Adipocyte (in vitro differentiated cells): ENCODE data around the gene FAM187B.
"Not testable (repeated sequence)": the region's sequence is repeated elsewhere in the genome, so short reads cannot be mapped to it uniquely, and the experiment has no call there.

Experiments used
- DNase-seq: peaks from one replicate; pipeline ENCODE4 v3.0.0-alpha.2; 2015; ENCODE audit warnings: low read depth
- H3K27me3 ChIP-seq: replicated peaks from 2 replicates; pipeline ENCODE4 v1.7.0; 2013; ENCODE audit warnings: mild to moderate bottlenecking, low read length, moderate library complexity; ENCODE audit not compliant: control insufficient read depth, insufficient read depth
- H3K36me3 ChIP-seq: 2 replicates; pipeline ENCODE4 v1.7.0; 2013; ENCODE audit warnings: low read length, mild to moderate bottlenecking, moderate library complexity; ENCODE audit not compliant: control insufficient read depth, insufficient read depth, severe bottlenecking
- H3K4me1 ChIP-seq: 2 replicates; pipeline ENCODE4 v1.7.0; 2013; ENCODE audit warnings: mild to moderate bottlenecking, low read length, moderate library complexity; ENCODE audit not compliant: control insufficient read depth, insufficient read depth
- H3K4me3 ChIP-seq: 2 replicates; pipeline ENCODE4 v1.7.0; 2013; ENCODE audit warnings: mild to moderate bottlenecking, low read length, moderate library complexity
- H3K9ac ChIP-seq: 2 replicates; pipeline ENCODE4 v1.7.0; 2013; ENCODE audit warnings: mild to moderate bottlenecking, low read length, moderate library complexity
- H3K9me3 ChIP-seq: 2 replicates; pipeline ENCODE4 v1.7.0; 2013; ENCODE audit warnings: mild to moderate bottlenecking, low read length, moderate library complexity; ENCODE audit not compliant: control insufficient read depth

Gene FAM187B

DNA sequence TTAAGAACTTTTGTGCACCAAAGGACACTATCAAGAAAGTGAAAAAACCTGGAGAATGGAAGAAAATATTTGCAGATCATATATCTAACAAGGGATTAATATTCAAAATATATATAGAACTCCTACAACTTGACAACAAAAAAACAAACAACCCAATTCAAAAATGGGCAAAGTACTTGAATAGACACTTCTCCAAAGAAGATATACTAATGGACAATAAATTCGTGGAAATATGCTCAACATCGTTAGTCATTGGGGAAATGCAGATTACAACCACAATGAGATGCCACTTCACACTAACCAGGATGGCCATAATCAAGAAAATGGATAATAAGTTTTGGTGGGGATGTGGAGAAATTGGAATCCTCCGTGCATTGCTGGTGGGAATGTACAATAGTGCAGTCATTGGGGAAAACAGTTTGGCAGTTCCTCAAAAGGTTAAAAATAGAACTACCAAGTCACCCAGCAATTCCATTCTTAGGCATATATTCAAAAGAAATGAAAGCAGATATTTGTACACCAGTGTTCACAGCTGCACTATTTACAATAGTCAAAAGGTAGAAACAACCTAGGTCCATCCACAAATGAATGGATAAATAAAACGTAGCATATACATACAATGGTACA, 18.0 kb upstream of the FAM187B start:
- Histone ChIP-seq H3K4me1 (no peaks in the 10 kb centered on the region), H3K36me3 (no peaks in the 10 kb centered on the region), H3K4me3 (no peak overlapping the region), H3K9me3 (peaks cover 31% of the 10 kb centered on the region), H3K9ac (no peak overlapping the region), H3K27me3 (peaks cover 36% of the 10 kb centered on the region)
- no peak for DNase-seq

DNA sequence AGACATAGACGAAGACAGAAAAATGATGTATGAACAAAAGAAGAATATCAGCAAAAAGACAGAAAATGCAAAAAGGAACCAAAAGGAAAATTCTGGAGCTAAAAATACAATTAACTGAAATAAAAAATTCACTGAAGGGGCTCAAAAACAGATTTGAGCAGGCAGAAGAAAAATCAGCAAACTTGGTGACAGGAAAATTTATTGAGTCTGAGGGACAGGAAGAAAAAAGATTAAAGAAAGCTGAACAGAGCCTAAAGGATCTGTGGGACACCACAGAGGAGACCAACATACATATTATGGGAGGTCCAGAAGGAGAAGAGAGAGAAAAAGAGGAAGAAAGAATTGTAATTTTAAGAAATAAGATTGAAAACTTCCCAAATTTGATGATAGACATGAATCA, 12.9 kb upstream of the FAM187B start:
- no peak overlapping the region for H3K4me3 ChIP-seq
- no peak overlapping the region for H3K9ac ChIP-seq
- no peaks in the 10 kb centered on the region for H3K4me1 ChIP-seq
- peaks cover 15% of the 10 kb centered on the region for H3K27me3 ChIP-seq
- no peak for DNase-seq
- H3K36me3 ChIP-seq: no peaks in the 10 kb centered on the region
- H3K9me3 ChIP-seq: peaks cover 45% of the 10 kb centered on the region

DNA sequence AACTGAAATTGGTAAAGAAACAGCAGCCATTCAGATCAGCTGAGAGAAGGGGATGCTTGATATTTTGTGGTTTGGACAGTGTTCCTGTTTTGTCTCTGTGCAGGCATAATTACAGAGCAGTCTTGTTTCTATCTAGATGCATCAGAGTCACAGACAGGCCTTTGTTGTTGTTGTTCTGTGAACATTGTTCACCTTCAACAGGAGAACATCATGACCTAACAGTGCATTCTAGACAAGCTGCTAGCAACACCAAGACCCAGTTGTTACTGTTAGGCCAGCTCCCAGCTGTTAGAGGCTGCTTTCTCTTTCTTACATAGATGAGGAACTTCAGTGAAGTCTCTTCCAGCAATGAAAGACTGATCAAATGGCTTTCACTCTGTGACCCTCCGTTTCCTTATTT, 11.8 kb upstream of the FAM187B start:
- H3K4me1 ChIP-seq: no peaks in the 10 kb centered on the region
- H3K27me3 ChIP-seq: peaks cover 15% of the 10 kb centered on the region
- DNase-seq: no peak
- no peak overlapping the region for H3K4me3 ChIP-seq
- no peaks in the 10 kb centered on the region for H3K36me3 ChIP-seq
- no peak overlapping the region for H3K9ac ChIP-seq
- peaks cover 39% of the 10 kb centered on the region for H3K9me3 ChIP-seq

DNA sequence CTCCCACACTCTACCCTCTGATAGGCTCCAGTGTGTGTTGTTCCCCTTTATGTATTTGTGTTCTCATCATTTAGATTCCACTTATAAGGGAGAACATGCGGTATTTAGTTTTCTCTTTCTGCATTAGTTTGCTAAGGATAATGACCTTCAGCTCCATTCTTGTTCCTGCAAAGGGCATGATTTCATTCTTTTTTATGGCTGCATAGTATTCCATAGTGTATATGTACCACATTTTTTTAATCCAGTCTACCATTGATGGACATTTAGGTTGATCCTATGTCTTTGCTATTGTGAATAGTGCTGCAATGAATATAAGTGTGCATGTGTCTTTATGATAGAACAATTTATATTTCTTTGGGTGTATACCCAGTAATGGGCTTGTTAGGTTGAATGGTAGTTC, 11.1 kb upstream of the FAM187B start:
- not testable (repeated sequence) for H3K36me3 ChIP-seq, H3K9ac ChIP-seq, DNase-seq, H3K4me3 ChIP-seq, H3K4me1 ChIP-seq
- Histone ChIP-seq H3K27me3 (peaks cover 15% of the 10 kb centered on the region), H3K9me3 (peaks cover 35% of the 10 kb centered on the region)

DNA sequence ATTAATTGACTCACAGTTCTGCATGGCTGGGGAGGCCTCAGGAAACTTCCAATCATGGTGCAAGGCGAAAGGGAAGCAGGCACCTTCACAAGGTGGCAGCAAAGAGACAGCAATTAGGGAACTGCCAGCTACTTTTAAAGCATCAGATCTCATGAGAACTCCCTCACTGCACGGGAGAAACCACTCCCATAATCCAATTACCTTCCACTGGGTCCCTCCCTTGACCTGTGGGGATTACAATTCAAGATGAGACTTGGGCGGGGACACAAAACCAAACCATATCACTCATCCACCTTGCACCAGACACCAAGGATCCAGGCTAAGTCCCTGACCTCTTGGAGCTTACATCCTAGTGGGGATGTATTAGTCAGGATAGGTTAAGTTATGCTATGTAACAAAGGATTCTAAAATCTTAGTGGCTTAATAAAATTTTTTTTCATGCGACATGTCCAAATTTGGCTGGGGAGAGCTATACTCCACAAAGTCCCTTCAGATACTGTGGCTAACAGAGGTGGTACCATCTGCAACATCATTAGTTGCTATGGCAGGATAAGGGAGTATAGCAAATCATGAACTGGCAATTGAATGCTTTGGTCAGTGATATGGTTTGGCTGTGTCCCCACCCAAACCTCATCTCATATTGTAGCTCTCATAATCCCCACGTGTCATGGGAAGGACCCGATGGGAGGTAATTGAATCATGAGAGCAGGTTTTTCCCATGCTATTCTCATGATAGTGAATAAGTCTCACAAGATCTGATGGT, 8.3 kb upstream of the FAM187B start:
- DNase-seq: no peak
- H3K36me3 ChIP-seq: no peaks in the 10 kb centered on the region
- peaks cover 23% of the 10 kb centered on the region for H3K27me3 ChIP-seq
- peaks cover 21% of the 10 kb centered on the region for H3K9me3 ChIP-seq
- H3K4me3 ChIP-seq: no peak overlapping the region
- H3K9ac ChIP-seq: no peak overlapping the region
- no peaks in the 10 kb centered on the region for H3K4me1 ChIP-seq

DNA sequence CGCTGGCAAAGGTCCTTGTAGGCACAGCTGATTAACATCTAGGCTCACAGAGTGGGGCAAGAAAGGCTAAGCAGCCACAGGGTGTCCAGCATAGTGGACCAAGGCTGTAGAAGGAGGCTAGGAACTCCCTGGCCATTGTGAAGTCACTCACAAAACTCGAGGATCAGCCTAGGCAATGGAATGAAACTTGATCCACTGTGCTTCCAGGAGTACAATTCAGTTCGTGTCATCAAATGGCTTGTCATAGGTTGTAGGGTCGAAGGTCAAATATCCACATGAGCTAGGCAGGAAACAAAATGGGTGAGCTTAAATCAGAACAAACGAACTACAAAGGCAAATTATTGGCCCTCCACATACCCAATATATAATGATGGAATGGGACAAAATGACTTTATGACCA, 4.4 kb upstream of the FAM187B start:
- no peak overlapping the region for H3K4me3 ChIP-seq
- H3K9ac ChIP-seq: no peak overlapping the region
- H3K27me3 ChIP-seq: peaks cover 9% of the 10 kb centered on the region
- H3K36me3 ChIP-seq: no peaks in the 10 kb centered on the region
- no peak for DNase-seq
- no peaks in the 10 kb centered on the region for H3K4me1 ChIP-seq
- peaks cover 8% of the 10 kb centered on the region for H3K9me3 ChIP-seq

DNA sequence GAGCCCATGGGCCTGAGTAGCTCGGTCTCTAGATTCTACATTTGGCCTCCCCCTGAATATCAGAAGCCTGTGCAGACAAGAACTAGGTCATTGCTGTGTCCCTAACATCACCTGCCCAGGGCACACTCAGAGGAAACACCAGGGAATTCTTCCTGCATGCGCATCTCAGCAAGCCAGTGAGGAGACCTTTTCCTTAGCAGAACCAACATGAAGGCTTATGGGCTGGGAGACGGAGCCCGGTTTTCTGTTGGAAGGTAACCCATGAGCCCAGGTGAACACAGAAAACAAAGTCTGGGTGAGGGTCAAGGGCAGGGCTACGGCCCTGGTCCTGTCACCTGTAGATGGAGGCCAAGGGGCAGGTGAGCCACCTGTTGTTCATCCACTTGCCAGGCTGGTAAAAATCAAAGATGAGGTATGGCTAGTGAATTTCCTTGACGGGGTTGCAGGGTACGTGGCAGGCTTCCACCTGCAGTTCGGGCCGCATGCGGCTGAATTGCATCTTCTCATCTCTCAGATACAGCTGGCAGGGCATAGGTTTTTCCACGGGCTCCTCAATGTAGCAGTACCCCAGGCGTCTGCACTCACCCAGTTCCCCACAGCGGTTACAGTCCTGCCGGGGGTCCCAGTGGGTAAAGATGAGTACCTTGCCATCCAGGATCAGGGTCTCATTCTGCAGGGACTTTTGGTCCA, 3.6 kb upstream of the FAM187B start:
- Histone ChIP-seq H3K9me3 (peaks cover 8% of the 10 kb centered on the region), H3K4me3 (no peak overlapping the region), H3K9ac (no peak overlapping the region), H3K4me1 (no peaks in the 10 kb centered on the region), H3K27me3 (peaks cover 12% of the 10 kb centered on the region), H3K36me3 (no peaks in the 10 kb centered on the region)
- no peak for DNase-seq

DNA sequence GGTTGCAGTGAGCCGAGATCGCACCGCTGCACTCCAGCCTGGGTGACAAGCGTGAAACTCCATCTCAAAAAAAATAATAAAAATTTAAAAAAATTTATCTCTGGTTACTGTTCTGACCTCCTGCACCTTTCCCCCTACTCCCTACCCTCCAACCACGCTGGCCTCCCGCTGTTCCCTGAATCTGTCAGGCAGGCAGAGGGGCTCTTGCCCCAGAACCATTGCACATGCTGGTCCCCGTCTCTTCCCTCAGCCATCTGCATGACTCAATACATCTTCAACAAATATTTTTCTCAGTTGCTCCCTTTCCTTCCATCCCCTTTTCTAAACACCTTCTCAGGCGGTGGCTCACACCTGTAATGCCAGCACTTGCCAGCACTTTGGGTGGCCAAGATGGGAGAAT, 1.1 kb upstream of the FAM187B start:
- peaks cover 28% of the 10 kb centered on the region for H3K27me3 ChIP-seq

DNA sequence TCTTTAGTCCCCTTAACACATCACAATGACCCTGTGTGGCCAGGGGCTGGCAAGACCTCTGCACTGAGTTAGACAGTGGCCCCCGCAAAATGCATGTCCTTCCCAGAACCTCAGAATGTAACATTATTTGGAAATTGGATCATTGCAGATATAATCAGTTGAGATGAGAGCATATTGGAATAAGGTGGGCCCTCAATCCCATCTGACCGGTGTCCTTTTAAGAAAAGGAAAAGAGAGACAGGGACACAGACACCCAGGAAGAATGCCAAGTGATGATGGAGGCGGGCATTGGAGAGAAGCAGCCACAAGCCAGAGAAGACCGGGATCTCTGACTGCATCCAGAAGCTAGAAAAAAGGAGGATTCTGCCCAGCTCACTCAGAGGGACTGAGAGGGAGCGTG, 1.8 kb downstream of the FAM187B start:
- no peaks in the 10 kb centered on the region for H3K4me1 ChIP-seq
- no peak for DNase-seq
- peaks cover 11% of the 10 kb centered on the region for H3K9me3 ChIP-seq
- H3K4me3 ChIP-seq: no peak overlapping the region
- no peaks in the 10 kb centered on the region for H3K36me3 ChIP-seq
- H3K27me3 ChIP-seq: peaks cover 24% of the 10 kb centered on the region
- H3K9ac ChIP-seq: no peak overlapping the region

More for the DNA sequence above, 1.1 kb upstream of the FAM187B start:
- no peak for DNase-seq
- peaks cover 5% of the 10 kb centered on the region for H3K9me3 ChIP-seq
- no peak overlapping the region for H3K4me3 ChIP-seq
- H3K9ac ChIP-seq: no peak overlapping the region
- H3K4me1 ChIP-seq: no peaks in the 10 kb centered on the region
- H3K36me3 ChIP-seq: no peaks in the 10 kb centered on the region

DNA sequence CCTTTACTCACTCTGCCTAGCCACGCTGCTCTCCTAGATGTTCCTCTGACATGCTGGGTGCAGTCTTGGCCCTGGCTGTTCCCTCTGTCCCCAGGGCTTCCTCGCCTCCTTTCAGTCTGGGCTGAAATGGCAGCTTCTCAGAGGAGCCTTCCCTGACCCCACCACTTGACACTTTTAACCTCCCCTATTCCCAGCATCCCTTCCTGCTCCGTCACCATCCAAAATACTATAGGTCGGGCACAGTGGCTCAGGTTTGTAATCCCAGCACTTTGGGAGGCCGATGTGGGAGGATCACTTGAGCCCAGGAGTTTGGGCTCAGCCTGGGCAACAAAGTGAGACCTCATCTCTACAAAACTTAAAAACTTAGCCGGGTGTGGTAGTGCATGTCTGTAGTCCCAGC, 2.6 kb downstream of the FAM187B start:
- no peak for DNase-seq
- Histone ChIP-seq H3K9ac (no peak overlapping the region), H3K27me3 (peaks cover 24% of the 10 kb centered on the region), H3K4me3 (no peak overlapping the region), H3K36me3 (no peaks in the 10 kb centered on the region), H3K4me1 (no peaks in the 10 kb centered on the region), H3K9me3 (peaks cover 11% of the 10 kb centered on the region)

DNA sequence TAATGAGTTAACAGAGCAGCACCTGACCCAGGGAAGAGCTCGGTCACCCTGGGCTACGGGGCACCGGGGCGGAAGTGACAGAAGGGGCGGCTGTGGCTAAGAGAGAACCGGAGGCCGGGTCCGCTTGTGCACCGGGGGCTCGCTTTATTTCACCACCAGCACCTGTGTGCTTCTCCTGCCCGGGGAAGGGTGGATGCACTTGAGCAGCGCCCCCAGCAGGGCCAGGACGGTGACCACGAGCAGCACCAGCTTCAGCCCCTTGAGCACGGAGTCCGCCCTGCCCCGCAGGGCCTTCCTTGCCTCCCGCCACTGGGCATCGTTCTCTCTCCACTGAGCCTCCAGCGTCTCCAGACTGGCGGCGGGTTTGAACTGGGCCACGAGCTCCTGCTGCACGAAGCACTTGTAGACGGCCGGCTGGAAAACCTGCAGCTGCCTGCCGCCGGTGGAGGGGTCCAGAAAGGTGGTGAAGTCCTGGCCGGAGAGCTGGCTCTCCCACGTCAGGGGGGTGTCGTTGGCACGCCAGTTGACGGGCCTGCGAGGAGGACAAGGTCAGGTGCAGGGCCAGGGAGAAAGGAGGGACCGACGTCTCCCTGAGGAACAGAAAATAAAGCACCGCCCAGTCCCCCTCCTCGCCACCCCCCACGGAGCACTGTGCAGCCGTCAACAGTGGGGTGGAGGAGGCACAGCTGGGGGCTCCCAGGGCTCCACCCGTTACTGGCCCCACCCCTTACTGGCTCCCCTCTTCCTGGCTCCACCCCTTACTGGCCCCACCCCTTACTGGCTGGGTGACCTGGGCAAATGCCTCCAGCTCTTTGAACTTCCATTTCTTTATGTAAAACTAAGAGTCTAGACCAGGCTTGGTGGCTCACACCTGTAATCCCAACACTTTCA, 3.6 kb downstream of the FAM187B start:
- Histone ChIP-seq H3K4me3 (no peak overlapping the region), H3K4me1 (no peaks in the 10 kb centered on the region), H3K27me3 (peaks cover 27% of the 10 kb centered on the region), H3K9me3 (peaks cover 11% of the 10 kb centered on the region), H3K9ac (no peak overlapping the region), H3K36me3 (no peaks in the 10 kb centered on the region)
- DNase-seq: no peak
